ENCODE measurements around the gene EGFLAM.
"Not testable (repeated sequence)": the region's sequence is repeated elsewhere in the genome, so short reads cannot be mapped to it uniquely, and the experiment has no call there.

The EGFLAM gene

GRCh38 chr5:38415772-38416171 is 157.4 kb downstream of the EGFLAM start:
- not testable (repeated sequence) for DNase-seq (ENCODE audit: low read depth in 3 of 3, low spot score in 1 of 3)

GRCh38 chr5:38417658-38418017 is 159.3 kb downstream of the EGFLAM start:
- DNase-seq (ENCODE audit: low read depth in 3 of 3, low spot score in 1 of 3) = no peak

DNA sequence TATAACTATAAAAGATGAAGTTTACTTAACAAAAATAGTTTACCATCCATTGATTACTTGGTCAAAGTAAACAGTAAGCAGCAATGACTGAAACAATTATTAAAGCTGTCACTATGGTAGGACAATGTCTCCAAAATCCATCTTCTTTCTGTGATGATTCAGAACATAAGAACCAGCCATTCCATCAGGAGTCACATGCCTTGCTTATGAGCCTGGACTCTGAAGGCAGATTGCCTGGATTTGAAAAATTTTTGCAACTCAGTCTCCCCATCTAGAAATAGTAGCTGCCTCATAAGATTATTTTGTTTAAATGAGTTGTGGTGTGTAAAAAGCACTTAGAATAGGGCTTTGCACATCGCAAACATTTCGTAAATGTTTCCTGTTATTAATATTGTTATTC is 161.9 kb downstream of the EGFLAM start:
- no peak for DNase-seq (ENCODE audit: low read depth in 3 of 3, low spot score in 1 of 3)

DNA sequence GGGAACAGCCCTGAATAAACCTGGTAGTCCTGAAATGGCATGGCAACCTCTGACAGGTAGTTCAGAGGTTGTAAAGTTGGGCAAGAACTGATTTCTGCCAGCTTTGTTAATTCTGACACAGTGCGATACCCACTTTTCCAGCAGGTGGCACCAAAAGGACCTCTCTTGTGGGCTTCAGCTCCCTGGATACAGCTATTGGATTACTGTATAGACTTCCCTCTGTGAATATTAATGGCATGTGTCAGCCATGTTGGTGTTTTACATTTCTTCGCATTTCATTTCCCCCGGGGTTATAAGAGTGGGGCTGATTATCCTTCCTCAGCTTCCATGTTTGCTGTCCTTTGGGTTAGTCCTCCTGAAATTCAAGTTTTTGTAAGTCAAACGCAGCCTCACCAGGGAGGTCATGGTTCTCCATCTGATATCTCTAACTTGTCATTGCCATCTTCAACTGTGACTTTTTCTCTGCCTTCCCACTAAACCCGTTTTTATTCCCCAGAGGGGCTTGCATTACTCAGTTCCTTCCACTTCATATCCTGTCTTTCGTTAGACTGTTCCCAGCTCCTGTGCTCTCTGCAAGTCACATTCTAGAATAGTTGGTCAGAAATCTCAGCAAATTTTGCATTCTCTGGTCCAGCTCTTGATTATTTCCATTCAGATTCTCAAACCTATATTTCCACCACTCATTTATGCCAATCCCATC is 162.5 kb downstream of the EGFLAM start:
- DNase-seq (ENCODE audit: low read depth in 3 of 3, low spot score in 1 of 3) = no peak

- DNase-seq (ENCODE audit: low read depth in 3 of 3, low spot score in 1 of 3) = no peak
Observed at GRCh38 chr5:38422622-38423021, 164.3 kb downstream of the EGFLAM start.

- no peak for DNase-seq (ENCODE audit: low read depth in 3 of 3, low spot score in 1 of 3)
Observed at GRCh38 chr5:38423276-38424147, 165.2 kb downstream of the EGFLAM start.

- no peak for DNase-seq (ENCODE audit: low read depth in 3 of 3, low spot score in 1 of 3)
Observed at GRCh38 chr5:38424148-38425060, 166.0 kb downstream of the EGFLAM start.

DNA sequence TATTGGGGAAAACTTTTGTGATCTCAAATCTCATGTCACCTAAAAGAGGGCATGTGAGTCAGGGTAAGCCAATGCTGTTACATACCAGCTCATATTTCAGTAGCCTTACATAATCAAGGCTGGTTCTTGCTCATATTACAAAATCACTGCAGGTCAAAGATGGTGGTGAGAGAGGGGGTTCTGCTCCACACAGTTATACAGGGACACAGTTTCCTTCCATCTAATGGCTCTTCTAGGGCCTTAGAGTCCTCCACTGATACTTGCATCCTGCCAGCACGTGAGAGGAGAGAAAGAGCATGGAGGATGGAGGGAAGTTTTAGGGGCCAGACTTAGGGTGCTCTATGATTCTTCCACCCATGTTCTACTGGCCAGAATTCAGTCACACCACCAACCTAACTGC is 168.1 kb downstream of the EGFLAM start:
- no peak for DNase-seq (ENCODE audit: low read depth in 3 of 3, low spot score in 1 of 3)

DNA sequence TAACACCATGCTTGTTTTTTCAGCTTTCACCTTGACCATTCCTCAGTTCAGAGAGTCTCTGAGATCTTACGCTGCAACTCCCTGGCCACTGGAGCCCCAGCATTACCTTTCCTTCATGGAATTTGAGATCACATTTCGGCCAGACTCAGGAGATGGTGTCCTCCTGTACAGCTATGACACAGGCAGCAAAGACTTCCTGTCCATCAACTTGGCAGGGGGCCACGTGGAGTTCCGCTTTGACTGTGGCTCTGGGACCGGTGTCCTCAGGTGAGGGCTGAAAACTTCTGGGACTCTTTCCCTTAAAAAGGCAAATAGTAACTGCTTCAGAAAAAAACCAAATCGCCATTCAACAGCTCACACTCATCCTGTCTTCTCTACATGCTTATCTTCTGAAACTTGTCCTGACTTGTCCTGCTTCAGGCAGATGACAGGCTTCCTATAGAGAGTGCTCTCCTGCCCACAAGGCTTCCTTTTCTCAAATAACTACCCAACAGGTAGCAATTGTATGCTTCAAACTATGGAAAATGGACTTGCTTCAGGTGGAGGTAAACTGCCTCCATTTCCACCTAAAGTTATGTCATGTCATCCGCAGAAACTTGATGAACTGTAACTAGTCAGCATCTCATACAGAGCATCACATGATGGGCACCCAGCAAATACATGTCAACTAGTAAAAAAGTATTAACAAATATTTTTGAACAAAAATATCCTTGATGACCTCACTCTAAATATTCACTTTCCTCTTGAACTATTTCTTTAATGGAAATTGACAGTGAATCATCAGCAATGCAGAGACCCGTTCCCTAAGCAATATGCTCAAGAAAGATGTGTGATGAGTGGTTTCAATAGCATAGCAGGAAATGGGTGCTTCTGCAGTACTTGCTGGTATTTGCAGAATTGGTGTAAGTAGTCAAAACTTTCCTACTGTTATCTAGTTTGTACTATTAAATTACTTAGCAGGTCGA is 168.9 kb downstream of the EGFLAM start:
- no peak for DNase-seq (ENCODE audit: low read depth in 3 of 3, low spot score in 1 of 3)

GRCh38 chr5:38431242-38431853 is 173.0 kb downstream of the EGFLAM start:
- no peak for DNase-seq (ENCODE audit: low read depth in 3 of 3, low spot score in 1 of 3)

DNA sequence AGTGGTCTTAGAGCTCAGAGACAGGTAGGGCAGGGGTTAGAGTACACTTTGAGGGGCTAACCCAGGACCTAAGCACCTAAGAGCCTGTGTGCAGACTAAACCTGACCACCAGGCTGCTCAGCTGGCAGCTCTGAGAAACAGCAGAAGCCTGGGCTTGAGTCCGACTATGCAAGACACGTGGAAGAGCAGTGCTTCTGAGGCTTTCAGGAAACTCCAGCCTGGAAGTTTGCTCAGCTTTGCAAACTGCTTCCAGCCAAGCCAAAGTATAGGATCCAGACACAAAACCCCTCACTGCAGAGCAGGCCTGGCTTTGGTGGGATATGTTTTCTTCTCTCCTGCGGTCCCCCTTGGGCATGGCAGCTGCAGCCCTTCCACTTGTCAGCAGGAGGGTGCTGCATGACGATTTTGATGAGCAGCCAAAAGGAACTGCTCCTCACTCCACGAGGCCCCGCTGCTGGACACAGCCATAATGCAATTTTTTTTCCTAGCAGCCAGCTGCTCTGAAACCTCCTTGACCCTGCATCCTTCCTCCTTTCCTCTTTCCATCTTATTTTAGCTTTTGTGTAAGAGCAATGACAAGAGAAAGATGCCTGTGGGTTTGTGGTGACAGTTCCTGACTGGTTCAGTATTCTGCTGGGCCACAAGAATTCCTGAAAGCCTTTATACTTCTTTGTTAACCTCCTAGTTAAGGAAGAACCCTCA is 175.0 kb downstream of the EGFLAM start:
- DNase-seq (ENCODE audit: low read depth in 3 of 3, low spot score in 1 of 3) = no peak

DNA sequence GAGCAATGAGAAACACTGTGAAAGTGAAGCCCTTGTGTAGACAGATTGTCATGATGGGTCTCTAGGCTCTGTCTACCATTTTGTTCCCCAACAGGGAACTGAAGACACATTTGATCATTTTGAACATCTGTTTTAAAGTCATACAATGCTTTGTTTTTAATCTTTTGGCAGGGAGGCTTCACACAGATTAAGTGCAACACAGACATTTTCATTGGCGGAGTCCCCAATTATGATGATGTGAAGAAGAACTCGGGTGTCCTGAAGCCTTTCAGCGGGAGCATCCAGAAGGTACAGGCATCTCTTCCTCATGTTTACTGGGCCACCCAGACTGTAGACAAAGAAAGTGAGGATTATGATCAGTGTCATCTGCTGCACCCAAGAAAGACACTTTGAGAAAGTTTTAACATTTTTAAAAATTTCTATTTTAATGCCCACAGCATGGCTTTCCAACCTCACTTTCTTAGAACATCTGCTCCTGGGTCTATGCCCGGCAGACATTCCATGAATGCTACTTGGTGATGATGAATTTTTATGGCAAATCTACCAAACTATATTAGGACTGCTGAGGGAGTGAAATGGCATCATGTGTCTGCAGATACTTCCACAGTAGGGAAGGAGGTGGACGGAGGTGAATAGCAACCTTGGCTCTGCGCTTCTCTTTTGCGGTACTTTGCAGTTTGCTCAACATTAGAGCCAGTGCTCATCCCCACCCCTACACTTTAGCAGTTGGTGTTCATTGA is 176.8 kb downstream of the EGFLAM start:
- DNase-seq (ENCODE audit: low read depth in 3 of 3, low spot score in 1 of 3) = no peak

- DNase-seq (ENCODE audit: low read depth in 3 of 3, low spot score in 1 of 3) = no peak
Observed at GRCh38 chr5:38438757-38439156, 180.4 kb downstream of the EGFLAM start.

- peak; percentile 54 to 57 (median 56) for DNase-seq (ENCODE audit: low read depth in 3 of 3, low spot score in 1 of 3)
Observed at GRCh38 chr5:38441453-38442246, 183.3 kb downstream of the EGFLAM start.

GRCh38 chr5:38442247-38442573 is 183.9 kb downstream of the EGFLAM start:
- no peak for DNase-seq (ENCODE audit: low read depth in 3 of 3, low spot score in 1 of 3)

GRCh38 chr5:38443390-38443789 is 185.0 kb downstream of the EGFLAM start:
- no peak for DNase-seq (ENCODE audit: low read depth in 3 of 3, low spot score in 1 of 3)

- no peak for DNase-seq (ENCODE audit: low read depth in 3 of 3, low spot score in 1 of 3)
Observed at GRCh38 chr5:38445374-38446028, 187.1 kb downstream of the EGFLAM start.

All from stimulated activated CD4-positive, alpha-beta T cell treated with anti-CD3 and anti-CD28 coated beads, TNF-alpha, amount 100 ng/mL, for 1 hour (primary cell).